Sigmoid colon (tissue), 3 donors: Measurements from ENCODE around the gene WDR81.

Experiments
- POLR2A ChIP-seq, 2 donors: fragments of 450-650 bp; IDR thresholded peaks; one replicate each; pipeline ENCODE4 v1.6.1; 2016; ENCODE audit warnings: antibody characterized with exemption in 2 of 2, mild to moderate bottlenecking in 2 of 2, moderate library complexity in 2 of 2
- TF ChIP-seq, protein P1 (sequence below), 4 experiments: fragments of 450-650 bp in 3 of 4; fragments of 200-600 bp in 1 of 4; IDR thresholded peaks; one replicate each; pipeline ENCODE4 v1.5.1; 2016 to 2019; ENCODE audit warnings: antibody characterized with exemption in 4 of 4, mild to moderate bottlenecking in 3 of 4, moderate library complexity in 2 of 4

DNA sequence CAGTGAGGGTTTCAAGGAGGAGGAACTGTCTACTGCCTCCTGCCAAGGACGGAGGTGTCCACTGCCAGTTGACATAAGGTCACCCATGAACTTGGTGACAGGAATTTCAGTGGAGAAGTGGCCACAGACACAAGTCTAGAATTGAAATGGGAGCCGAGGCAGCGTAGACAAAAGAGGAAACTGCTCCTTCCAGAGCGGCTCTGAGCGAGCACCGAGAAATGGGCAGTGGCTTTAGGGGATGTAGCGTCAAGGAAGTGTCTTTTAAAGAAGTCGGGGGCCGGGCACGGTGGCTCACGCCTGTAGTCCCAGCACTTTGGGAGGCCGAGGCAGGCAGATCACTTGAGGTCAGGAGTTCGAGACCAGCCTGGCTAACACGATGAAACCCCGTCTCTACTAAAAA is 34.3 kb downstream of the WDR81 start:
- TF ChIP-seq POLR2A (IDR thresholded peaks at IDR 0.05), result no peak
- TF ChIP-seq, protein P1, sequence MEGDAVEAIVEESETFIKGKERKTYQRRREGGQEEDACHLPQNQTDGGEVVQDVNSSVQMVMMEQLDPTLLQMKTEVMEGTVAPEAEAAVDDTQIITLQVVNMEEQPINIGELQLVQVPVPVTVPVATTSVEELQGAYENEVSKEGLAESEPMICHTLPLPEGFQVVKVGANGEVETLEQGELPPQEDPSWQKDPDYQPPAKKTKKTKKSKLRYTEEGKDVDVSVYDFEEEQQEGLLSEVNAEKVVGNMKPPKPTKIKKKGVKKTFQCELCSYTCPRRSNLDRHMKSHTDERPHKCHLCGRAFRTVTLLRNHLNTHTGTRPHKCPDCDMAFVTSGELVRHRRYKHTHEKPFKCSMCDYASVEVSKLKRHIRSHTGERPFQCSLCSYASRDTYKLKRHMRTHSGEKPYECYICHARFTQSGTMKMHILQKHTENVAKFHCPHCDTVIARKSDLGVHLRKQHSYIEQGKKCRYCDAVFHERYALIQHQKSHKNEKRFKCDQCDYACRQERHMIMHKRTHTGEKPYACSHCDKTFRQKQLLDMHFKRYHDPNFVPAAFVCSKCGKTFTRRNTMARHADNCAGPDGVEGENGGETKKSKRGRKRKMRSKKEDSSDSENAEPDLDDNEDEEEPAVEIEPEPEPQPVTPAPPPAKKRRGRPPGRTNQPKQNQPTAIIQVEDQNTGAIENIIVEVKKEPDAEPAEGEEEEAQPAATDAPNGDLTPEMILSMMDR (IDR thresholded peaks at IDR 0.05), result no peak
